ENCODE results near the gene PRAF2.

PRAF2 gene

DNA sequence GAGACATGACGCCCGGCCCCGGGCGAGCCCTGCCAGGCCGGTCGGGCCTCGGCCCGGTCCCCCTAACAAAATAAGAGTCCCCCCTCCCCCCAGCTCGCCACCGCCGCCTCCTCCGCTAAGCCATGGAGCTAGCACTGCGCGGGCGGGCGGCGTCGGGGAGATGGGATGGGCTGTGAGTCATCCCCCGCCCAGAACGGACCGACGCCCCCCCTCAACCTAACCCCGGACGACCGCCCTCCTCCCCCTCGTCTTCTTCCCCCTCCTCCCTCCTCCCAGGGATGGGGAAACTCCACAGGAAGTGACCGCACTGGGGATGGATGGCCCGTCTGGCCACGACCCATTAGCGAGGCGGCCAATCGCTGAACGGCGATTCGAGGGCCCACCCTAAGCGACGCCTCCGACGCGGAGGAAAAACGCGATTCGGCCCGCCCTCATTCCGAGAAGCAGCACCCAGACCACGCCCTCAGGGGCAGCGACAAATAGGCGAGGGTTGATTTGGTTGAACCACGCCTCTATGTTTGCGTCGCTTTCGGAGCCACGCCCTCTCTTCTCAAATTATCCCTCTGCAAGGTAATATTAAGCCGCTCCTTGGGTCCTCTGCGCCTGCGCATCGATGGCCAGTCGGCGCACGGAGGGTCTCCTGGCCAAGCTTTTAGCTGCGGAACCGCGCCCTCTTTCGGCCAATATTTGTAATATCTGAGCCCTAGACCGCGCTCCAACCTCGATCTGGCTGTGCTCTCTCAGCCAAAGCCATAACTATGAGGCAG lies 30.4 kb downstream of the PRAF2 start, which contains the start of gene TFE3:
Gene TFE3, minus strand, starts transcription at position 138 of the 767 bp plus-strand sequence. Its CDS starts 131 bp downstream, at position 7.
- peak; percentile 75 to 92 (median 86) for DNase-seq (ENCODE audit: low read depth in 4 of 4, low spot score in 1 of 4)

DNA sequence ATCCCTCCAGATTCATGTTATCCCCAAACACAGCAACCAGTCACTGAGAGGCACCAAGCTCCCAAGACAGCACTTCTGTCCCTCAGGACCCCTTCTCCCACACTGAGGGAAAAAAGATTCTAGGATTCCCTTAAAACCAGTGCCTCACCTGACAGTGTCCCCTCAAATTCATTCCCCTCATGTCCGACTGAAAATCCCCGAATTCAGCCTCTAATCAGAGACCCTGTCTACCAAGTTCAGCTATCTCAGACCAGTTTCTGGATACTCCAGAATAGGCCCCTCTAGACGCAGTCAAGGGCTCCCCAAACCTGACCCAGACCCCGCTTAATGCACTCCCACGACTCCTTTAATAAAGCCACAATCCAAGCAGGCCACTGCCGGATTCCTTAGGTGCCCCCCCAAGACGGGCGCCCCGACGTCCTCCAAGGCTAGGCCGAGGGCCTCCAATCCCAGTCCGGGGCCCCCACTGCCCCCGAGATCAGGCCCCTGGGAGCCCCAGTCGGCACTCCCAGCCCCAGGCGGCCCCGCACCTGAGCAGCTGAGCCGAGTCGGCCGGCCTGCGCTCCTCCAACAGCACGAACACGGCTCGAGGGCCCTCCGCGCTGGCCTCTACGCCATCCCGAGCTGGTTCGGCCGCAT lies 31.1 kb downstream of the PRAF2 start:
- no peak for DNase-seq (ENCODE audit: low read depth in 4 of 4, low spot score in 1 of 4)

DNA sequence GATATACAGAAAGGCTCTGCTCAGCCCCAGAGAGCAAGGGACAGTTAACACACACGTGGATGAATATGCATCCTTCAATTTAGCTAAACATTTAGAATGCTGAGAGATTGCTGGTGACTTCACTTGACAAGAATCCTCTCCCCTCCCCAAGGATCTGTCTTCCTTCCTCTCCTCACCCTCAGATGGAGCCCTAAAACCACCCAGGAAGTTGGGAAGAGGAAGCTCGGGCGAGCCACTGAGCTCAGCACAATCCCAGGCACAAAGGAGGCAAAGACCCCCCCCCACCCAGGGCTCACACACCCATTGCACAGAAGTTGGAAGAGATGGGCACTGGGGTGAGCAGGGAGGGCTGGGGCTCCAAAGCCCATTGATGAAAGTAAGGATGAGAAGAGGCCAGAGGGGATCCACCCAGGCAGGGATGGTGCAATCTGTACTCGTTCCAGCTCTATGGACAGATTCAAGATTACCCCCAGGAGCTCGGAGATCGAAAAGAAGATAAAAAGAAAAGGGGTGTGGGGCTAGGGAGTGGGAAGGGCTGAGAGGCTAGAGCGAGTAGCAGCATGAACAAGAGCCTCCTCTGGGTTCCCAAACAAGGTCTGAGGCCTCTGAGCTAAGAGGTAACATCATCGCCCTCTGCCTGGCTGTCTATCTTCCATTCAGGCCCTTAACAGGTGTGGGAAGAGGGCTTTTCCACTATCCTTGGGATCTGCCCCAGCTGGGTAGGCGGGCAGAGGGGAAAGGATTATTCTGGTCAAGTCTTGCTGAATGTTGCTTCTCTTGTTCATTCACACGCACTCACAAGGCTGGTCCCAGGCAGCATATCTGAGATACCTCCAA lies 31.8 kb downstream of the PRAF2 start:
- DNase-seq (ENCODE audit: low read depth in 4 of 4, low spot score in 1 of 4): no peak

DNA sequence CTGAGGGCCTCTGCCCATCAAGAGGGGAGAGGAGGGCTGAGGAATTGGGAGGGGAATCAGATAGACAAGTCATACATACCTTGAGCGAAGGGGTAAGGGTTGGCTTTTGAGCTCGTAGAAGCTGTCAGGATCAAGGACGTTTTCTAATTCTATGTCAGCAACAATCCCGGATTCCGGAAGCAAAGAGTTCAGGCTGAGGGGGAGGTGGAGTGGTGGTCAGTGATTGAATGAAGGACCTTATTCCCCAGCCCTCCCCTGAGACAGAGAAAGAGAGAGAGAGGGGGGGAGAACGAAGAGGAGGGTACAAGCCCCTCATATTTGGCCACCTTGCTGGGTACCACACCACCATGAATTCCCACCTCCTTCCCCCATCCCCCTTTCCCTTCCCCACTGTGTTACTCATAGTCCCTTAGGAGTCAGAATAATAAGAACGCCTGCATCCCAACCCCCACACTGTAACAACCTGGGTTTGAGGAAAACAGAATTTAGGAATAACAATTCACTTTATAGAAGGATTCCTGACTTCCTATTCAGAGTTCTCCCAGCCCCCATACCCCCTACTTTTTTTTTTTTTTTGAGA lies 33.3 kb downstream of the PRAF2 start:
- no peak for DNase-seq (ENCODE audit: low read depth in 4 of 4, low spot score in 1 of 4)

DNA sequence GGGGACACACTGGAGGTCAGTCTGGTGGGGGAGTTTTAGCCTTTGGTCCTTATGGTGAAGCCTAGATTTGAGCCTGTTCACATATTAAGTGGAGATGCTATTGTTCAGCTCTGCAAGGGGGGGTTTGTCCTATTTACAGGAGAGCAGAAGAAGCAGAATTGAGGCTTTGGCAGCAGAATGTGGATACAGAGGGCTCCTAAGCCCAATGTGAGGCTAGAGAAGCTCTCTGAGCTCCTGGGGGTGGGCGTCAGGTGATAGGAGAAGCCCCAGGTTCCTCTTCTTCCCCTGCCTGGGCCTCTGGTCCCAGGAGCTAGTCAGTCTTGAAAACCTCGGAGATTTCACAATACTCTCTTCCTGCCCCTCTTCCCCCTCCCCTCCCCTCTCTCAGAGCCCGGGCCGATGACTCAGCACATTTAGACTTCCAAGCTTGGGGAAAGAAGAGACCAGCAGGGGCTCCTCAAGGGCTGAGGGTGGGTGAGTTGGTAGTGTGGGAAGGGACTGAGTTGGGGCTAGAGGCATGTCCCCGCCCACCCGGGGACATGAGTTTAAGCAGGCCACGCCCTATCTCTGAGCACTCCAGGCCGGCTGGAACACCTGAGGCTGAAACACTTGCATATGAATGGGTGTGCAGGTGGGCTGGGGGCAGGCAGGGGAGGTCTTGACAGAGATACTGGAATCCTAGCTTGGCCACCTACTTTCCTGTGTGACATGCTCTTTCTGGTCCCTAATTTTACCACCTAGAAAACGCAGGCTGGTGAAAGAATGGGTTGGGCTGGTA lies 34.0 kb downstream of the PRAF2 start:
- DNase-seq (ENCODE audit: low read depth in 4 of 4, low spot score in 1 of 4): peak in 2 of 4 experiments; percentile 10 to 46

DNA sequence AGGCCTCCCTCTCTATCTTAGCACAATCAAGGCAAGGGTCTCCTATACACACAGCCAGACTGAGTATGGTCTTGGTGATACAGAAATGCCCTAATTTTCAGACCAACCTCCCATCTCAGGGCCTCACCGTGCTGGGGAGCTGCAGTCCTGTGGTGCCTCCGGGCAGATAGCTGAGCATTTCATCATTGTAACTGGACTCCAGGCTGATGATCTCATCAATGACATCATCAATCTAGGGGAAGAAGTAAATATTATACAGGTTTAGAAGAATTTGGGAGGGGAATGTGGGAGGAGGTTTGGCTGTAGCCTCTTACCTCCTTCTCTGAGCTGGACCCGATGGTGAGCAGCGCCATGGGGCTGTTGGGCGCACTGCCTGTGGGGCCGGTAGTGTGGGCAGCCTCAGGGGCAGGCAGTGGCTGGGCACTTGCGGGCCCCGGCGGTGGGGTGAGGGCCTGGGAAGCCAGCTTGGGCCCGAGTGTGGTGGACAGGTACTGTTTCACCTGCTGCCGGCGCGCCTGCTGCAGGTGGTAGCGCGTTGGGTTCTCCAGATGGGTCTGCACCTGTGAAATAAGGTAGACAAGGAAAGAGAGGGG lies 35.8 kb downstream of the PRAF2 start:
- no peak for DNase-seq (ENCODE audit: low read depth in 4 of 4, low spot score in 1 of 4)

DNA sequence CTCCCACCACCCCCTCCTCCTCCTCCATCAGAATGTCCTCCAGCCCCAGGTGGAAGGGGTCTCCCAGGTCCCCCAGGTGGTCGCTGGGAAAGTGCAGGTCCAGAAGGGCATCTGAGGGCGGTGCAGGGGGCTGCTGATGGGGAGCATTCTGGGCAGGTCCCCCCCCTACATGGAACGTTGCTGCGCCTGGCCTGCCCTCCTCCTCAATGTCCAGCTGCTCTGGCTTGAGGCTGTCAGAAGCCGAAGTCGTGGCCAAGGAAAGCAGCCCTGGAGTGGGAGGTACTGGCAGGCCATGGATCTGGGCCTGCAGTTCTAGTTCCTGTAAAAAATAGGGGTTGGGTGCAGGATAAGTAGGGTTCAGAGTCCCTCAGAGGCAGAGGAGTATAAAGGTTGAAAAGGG lies 43.5 kb downstream of the PRAF2 start:
- DNase-seq (ENCODE audit: low read depth in 4 of 4, low spot score in 1 of 4): no peak

DNA sequence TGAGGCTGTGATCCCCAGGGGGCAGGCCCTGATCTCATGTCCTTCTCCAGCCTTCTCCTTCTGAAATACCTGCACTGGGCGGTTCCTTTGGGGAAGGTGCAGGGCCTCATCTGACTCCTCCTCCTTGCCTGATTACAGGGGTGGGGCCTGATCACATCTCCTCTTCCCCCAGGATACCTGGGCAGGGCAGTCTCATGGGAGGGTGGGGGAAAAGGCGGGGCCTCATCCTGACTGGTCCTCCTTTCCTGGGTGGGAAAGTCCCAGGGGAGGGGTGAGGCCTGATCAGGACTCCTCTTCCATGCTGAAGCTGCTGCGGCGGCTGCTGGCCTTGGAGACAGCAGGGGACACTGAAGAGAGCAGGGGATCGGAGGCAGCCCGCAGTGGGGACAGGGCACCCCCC lies 43.9 kb downstream of the PRAF2 start:
- no peak for DNase-seq (ENCODE audit: low read depth in 4 of 4, low spot score in 1 of 4)
